HCT116 (cell line): ENCODE measurements around the gene CEND1.

Experiments
- CBX3 ChIP-seq: IDR thresholded peaks from 2 replicates; pipeline ENCODE4 v1.6.1; 2012; ENCODE audit warnings: low read depth
- CTCF ChIP-seq, 3 experiments: fragments of 200-600 bp in 1 of 3; sonication (generic) in 1 of 3; IDR thresholded peaks in 2 of 3; conservative IDR thresholded peaks in 1 of 3; 2 replicates each; pipeline ENCODE4 v1.5.1; 2012 to 2017; ENCODE audit warnings: low read depth in 2 of 3, low read length in 2 of 3, antibody characterized with exemption in 1 of 3, borderline replicate concordance in 1 of 3, control low read depth in 1 of 3, mild to moderate bottlenecking in 1 of 3, mixed read lengths in 1 of 3, mixed run types in 1 of 3, moderate library complexity in 1 of 3; ENCODE audit not compliant: insufficient read depth in 1 of 3
- EZH2 ChIP-seq: fragments of 200-600 bp; sonication (generic); IDR thresholded peaks from 2 replicates; pipeline ENCODE4 v1.6.1; 2017; ENCODE audit warnings: antibody characterized with exemption, mixed run types
- EZH2phosphoT487 ChIP-seq: fragments of 200-600 bp; IDR thresholded peaks from 2 replicates; pipeline ENCODE4 v1.6.1; 2018; ENCODE audit warnings: antibody characterized with exemption, borderline replicate concordance
- POLR2A ChIP-seq: IDR thresholded peaks from 2 replicates; pipeline ENCODE4 v1.7.0; 2011; ENCODE audit warnings: borderline replicate concordance; ENCODE audit not compliant: insufficient read depth, insufficient read length; ENCODE audit errors: extremely low read depth
- RAD21 ChIP-seq: IDR thresholded peaks from 2 replicates; pipeline ENCODE4 v1.6.1; 2012; ENCODE audit warnings: low read depth, mild to moderate bottlenecking
- ZFX ChIP-seq: fragments of 450-650 bp; IDR thresholded peaks from 2 replicates; pipeline ENCODE4 v1.6.1; 2017

- TF ChIP-seq EZH2 = no peak
- TF ChIP-seq CTCF (IDR thresholded peaks at IDR 0.05 in 2 of 3, conservative IDR thresholded peaks at IDR 0.05 in 1 of 3; ENCODE audit: borderline replicate concordance in 1 of 3, insufficient read depth in 1 of 3, low read depth in 2 of 3, low read length in 2 of 3) = no peak
- TF ChIP-seq POLR2A = no peak
- TF ChIP-seq CBX3 = no peak
- no peak for TF ChIP-seq EZH2phosphoT487
- no peak for TF ChIP-seq RAD21
- TF ChIP-seq ZFX = no peak
Measured at GRCh38 chr11:824292-824880, 34.5 kb upstream of the CEND1 start.
